Amygdala (tissue), 56 donors: Measurements from ENCODE around the gene METTL25B.

Source experiments
- DNase-seq, 56 donors: peaks; one replicate each; lab custom pipeline; 2025; lab: John Stamatoyannopoulos, UW

METTL25B gene

GRCh38 chr1:156725683-156726280 lies 2.5 kb upstream of the METTL25B start:
- DNase-seq: peak in 54 of 56 donors; percentile 18 to 93 (median 65)

DNA sequence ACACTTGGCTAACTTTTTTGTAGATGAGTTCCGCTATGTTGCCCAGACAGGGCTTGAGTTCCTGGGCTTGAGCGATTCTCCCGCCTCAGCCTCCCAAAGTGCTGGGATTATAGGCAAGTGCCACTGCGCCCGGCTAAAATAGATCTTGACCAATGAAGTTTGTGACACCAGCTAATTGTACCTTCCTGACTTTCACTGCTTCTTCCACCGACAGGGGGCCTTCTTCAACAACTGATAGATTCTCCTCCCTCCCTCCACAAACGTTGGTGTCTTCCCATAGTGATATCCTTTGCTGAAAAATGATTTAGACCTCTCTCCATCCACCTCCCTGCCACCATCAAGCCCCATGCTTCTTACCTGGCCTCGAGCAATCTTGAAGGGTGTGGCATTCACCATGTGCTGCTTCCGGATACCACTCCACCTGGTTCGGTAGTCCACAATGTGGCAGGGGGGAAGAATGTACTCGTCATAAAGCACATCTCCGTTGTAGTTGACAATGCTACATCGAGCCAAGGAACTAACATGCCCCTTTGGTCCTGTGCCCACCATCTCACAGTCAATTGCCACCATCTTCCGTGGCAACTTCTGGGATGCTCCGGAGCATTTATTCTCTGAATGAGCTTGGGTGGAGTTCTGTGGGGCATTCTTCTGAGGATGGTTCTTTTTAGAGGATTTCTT lies 1.6 kb upstream of the METTL25B start:
- peak in 7 of 56 donors; percentile 5 to 57 (median 22) for DNase-seq

- DNase-seq: no peak
These were observed 777 bp upstream of the METTL25B start for GRCh38 chr1:156727492-156727891.

GRCh38 chr1:156728599-156729462 lies 562 bp downstream of the METTL25B start, which contains the start of gene ISG20L2:
TSS of gene ISG20L2 (minus strand) at chr1:156728766. CDS start at chr1:156727652, 1,114 bp downstream.
- DNase-seq: peak; percentile 65 to 97 (median 89)

DNA sequence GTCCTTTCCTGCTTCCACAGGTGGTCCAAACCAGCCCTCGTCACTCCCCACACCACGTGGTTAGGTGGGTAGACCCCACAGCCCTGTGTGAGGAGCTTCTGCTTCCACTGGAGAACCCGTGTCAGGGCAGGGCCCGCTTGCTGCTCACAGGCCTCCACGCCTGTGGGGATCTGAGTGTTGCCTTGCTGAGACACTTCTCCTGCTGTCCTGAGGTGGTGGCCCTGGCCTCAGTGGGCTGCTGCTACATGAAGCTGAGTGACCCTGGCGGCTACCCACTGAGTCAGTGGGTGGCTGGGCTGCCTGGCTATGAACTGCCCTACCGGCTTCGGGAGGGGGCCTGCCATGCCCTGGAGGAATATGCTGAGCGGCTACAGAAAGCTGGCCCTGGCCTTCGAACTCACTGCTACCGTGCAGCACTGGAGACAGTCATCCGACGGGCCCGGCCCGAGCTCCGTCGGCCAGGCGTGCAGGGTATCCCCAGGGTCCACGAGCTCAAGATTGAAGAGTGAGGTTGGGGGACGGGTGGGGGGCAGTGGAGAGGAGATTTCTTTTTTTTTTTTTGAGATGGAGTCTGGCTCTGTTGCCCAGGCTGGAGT lies 5.8 kb downstream of the METTL25B start:
- no peak for DNase-seq

- no peak for DNase-seq
These were observed 10.1 kb downstream of the METTL25B start for GRCh38 chr1:156738407-156738806.

- DNase-seq: no peak
These were observed 10.6 kb downstream of the METTL25B start for GRCh38 chr1:156738916-156739315.

DNA sequence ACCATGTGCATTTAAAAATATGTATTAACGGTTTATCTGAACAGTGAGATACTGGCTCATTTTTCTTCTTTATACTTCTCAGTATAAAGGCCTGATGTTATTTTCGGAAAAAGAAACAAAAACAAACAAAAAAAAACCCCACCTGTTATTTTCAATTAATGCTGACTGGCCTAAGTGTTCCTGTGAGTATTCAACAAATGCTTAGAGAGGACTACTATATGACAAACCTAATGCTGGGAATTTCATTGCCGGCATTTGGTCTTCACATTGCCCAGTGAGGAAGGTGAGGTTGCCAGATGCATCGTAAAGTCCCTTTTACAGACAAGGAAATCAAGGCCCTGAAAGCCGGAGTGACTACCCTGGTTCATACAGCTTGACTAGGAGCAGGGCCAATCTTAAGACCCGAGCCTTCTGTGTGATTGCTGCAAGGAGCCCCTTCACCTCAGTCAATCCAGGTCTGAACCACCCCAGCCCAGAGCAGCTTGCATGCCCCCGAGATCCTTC lies 12.0 kb downstream of the METTL25B start:
- peak in 1 of 56 donors; percentile 16 for DNase-seq

DNA sequence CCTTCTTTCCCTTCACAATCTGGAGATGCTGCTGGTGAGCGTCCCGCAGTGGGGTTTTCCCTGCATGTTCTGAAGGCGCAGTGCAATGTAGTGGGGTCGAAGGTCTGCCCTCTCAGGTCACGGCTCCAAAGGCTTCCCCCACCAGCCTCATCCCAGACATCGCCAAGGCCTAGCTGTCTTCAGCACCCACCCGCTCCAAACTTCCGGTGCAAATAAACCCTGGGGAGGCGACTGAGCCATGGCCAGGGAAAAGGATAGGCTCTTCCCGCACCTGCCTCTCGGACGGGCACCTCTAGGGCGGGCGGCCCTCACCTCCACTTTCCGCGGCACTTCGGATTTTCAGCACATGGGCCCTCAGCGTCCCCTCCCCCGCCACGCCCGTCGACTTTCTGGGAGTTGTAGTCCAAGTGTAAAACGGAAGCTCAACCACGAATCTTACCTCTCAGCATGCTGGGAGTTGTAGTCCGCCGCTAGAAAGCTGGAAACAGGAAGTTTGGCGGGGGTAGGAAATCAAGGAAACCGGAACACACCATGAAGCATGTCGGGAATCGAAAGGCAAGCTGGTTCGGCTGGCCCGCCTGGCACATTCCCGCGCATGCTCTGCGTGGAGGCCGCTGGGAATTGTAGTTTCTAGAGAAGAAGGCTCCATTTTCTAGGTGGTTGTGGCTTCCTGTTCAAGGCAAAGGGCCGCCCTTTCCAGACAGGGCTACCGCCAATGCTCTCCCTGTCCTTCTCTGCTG lies 12.6 kb downstream of the METTL25B start, which contains the start of gene MRPL24:
MRPL24 (minus strand) TSS at position 348 of the 740 bp plus-strand sequence. CDS start 2,384 bp downstream, outside the sequence.
- peak; percentile 77 to 100 (median 98) for DNase-seq

DNA sequence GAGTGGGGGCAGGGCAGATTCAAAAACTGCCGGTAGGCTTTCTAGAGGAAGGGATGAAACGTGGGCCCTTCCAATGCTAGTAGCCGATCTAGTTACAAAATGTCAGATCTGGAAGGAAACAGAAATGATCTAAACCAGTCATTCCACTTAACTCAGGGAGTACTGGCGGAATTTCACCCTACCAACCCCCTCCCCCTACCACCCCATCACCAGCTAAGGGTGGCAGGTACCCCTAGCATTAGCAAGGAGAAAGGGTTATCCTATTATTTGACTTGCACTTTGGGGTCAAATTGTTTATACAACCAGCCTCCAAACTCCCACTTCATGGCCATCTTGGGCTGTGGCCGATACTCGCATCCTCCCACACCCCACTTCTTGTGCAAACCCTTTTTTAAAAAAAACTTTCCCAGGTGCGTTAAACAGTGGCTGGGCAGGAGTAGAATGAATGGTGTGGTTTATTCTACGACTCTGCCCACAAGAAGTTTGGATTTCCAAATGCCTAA lies 13.3 kb downstream of the METTL25B start:
- DNase-seq: no peak

DNA sequence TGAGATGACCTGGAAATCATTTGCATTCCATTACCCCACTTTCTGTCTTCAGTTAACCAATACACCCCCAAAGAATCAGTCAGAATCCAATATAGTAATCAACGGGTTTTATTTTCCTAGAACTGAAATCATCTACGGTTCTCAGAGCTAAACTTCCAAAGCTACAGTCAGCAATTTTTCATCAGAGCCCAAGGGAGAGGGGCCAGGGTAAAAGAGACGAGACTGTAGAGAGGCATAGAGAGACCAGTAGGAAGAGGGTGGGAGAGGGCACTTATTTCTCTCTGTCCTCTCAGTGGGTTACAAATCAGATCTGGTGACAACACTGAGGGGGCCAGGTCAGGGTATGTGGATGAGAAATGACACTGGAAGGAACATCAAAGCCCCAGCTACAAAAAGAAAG lies 13.7 kb downstream of the METTL25B start:
- DNase-seq: no peak

GRCh38 chr1:156742801-156743200 lies 14.5 kb downstream of the METTL25B start:
- no peak for DNase-seq

DNA sequence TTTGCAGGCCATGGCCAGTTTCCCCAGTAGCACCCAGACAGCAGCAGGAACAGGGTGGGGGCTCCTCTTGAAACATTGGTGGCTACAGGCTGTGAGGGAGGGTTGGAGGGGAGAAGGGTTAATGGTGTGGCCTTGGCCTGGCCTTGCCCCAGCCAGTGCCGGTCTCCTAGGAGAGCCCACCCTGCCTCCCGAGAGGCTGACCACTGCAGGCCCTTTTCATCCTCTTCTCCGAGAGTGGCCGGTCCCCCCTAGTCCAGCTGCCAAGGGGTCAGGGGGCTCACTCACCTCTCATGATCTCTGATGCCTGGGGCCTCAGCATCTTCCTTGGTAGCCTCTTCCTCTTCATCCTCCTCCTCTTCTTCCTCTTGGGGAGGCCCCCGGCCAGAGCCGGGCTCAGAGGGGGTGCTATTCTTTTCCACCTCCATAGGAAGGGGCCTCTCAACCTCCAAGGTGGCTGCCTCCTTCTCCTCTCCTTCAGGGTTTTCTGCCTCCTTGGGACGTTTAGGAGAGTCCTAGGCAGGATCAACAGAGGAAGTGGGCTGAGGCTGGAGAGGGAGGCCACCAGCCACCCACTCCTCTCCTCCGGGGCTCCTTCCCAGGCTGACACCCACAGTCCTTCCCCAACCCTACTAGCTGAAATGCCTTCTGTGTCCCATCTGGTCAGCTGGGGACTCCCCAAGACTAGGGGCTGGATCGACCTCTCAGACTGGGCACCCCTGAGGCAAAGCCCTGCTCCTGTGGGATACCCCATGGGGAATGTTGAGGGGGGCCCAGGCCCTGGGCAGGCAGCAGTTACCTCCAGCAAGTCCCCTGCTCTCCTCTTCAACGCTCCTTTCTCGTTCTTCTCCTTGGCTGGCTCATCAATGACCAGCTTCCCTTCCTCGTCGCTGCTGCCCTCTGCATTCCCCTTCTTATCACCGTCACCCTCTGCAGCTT lies 15.4 kb downstream of the METTL25B start:
- no peak for DNase-seq

DNA sequence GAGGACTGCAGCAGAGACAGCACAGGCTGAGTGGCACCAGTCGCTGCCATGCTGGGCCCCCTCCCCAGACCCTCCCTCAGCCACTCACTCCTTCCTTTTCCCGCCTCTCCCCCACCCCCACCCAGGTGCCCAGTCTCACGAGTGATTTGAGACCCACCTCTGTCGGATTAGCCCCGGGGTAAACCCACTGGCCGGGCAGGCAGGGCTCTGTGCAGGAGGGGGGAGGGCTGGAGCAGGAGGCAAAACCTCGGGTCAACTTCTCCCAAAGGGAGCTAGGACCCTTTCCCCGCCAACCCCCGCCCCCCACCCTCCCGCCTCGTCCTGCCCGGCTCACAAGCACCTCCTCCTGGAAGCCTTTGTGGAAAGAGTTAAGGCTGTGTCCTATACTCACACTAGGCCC lies 16.1 kb downstream of the METTL25B start:
- no peak for DNase-seq

DNA sequence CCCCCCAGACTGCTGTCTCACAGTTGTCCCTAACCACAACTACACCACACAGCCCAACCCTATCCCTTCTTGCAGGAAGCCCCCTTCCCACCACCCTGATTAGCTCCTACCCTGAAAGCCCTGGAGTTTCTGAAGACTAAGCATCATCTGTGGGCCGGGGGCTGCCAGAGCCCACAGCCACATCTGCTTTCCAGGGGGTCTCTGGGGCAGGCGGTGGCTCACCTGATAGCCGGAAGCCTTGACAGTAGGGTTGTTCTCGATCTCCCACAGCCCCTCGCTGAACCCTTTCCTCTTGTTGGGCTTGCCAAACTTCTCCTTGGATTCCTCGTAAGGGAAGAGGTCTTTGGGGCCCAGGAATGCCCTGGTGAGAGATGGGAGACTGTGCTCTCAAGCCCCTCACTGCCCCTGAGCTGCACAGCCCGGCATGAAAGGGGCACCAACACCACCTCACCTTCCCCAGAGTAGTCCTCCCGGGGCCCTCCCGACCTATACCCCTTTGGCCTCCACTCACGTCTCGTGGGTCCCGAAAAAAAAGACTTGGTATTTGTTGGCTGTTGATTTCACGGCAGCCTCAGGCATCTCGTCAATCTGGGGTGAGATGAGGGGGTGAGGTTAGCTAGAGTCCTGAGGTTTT lies 16.6 kb downstream of the METTL25B start:
- DNase-seq: no peak

- no peak for DNase-seq
These were observed 17.6 kb downstream of the METTL25B start for GRCh38 chr1:156745881-156746280.

- no peak for DNase-seq
These were observed 18.1 kb downstream of the METTL25B start for GRCh38 chr1:156746406-156746727.
